GM18508 (cell line): Measurements from ENCODE around the gene BMP4.

ENCODE experiments used
- ATAC-seq: cut with Tn5 transposase; IDR thresholded peaks from one replicate; pipeline ENCODE4 v1.9.1; 2021; ENCODE audit warnings: moderate number of reproducible peaks; ENCODE audit not compliant: insufficient read depth, unreplicated experiment

Gene BMP4

GRCh38 chr14:53900499-53900898 lies 56.1 kb downstream of the BMP4 start:
- ATAC-seq: no peak
